ENCODE measurements around the gene HOXB2.

Gene HOXB2

DNA sequence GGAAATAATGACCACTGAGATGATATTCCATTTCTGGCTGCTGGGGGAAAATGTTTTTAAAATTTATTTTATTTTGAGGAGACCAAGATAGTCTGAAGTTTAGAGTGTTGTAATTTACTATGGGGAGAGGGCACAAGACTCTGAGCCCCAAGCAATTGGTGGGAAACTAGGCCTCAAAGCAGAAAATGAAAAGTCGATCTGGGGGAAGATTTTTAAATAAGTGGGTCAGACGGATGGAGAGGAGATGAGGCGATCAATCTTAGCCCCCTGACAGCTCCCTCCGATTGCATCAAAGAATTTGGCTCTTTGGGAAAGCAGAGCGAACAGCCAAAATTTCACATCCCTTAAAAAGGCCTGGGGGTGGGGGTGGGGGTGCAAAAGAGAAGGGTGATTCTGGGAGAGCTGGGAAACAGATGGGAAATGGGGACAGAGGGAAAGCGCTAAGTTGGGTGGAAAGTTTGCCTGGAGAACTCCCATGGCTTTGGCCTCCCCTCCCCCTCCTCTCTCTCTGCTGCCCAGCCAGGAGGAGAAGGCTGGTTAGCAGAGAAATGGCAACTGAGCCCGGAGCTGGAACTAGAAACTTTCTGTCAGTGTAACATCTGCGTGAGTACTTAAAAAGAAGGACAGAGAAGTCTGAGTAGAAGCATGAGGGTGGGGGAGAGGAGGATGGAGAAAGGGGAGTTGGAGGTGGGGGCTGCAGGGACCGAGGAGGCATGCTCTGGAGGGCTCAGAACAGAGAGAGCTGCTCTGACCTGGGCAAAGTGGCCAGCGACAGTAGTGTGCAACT is 1.4 kb upstream of the HOXB2 start:
- Mint-ChIP-seq H3K27me3 (ENCODE audit: low read depth, poor library complexity) (peaks cover 6% of the 10 kb centered on the region), H3K4me1 (peaks cover 70% of the 10 kb centered on the region), H3K4me3 (peak overlapping the region; percentile 99), H3K27ac (peak overlapping the region; percentile 100), H3K9me3 (no peaks in the 10 kb centered on the region), H3K36me3 (ENCODE audit: low read depth) (peaks cover 40% of the 10 kb centered on the region)
- DNase-seq, result peak; percentile 65
- TF ChIP-seq, protein P1, sequence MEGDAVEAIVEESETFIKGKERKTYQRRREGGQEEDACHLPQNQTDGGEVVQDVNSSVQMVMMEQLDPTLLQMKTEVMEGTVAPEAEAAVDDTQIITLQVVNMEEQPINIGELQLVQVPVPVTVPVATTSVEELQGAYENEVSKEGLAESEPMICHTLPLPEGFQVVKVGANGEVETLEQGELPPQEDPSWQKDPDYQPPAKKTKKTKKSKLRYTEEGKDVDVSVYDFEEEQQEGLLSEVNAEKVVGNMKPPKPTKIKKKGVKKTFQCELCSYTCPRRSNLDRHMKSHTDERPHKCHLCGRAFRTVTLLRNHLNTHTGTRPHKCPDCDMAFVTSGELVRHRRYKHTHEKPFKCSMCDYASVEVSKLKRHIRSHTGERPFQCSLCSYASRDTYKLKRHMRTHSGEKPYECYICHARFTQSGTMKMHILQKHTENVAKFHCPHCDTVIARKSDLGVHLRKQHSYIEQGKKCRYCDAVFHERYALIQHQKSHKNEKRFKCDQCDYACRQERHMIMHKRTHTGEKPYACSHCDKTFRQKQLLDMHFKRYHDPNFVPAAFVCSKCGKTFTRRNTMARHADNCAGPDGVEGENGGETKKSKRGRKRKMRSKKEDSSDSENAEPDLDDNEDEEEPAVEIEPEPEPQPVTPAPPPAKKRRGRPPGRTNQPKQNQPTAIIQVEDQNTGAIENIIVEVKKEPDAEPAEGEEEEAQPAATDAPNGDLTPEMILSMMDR (IDR thresholded peaks at IDR 0.05), result no peak

GRCh38 chr17:48545539-48545938 is 630 bp upstream of the HOXB2 start:
- TF ChIP-seq, protein P1 (IDR thresholded peaks at IDR 0.05), result no peak
- H3K36me3 Mint-ChIP-seq (ENCODE audit: low read depth), result peaks cover 45% of the 10 kb centered on the region
- peak overlapping the region; percentile 99 for H3K4me3 Mint-ChIP-seq
- no peak for DNase-seq
- peaks cover 6% of the 10 kb centered on the region for H3K27me3 Mint-ChIP-seq (ENCODE audit: low read depth, poor library complexity)
- H3K9me3 Mint-ChIP-seq, result no peaks in the 10 kb centered on the region
- peak overlapping the region; percentile 100 for H3K27ac Mint-ChIP-seq
- peaks cover 70% of the 10 kb centered on the region for H3K4me1 Mint-ChIP-seq

DNA sequence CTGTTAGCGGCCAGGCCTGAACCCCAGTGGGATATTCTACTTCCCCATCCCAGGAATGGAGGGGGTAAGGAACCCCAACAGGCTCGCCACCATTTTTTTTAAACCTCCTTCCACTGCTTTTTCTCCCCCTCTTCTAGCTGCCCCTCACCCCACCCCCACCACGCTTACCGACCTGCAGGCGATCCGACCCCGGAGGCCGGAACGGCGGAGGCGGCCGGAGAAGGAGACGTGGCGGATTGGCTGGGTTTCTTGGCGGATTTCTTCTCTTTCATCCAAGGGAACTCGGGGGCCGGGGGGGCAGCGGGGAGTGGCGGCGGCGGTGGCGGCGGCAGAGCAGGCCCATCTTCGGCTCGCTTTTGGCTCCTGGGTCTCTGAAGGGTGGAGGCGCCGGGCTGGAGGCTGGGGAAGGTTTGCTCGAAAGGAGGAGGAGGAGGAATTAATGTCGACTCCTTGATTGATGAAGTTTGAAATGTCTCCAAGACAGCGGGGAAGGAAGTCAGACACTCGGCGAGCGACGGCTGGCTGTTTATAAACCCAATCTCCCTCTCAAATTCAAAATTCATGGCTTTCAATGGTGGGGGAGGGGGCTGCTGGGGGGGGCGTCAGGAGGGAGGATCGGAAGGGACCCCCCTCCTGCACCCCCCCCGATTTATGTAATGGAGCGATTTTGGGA is 424 bp downstream of the HOXB2 start:
- peak; percentile 80 for DNase-seq
- TF ChIP-seq, protein P1 (IDR thresholded peaks at IDR 0.05), result no peak
- H3K4me3 Mint-ChIP-seq, result peak overlapping the region; percentile 99
- peak overlapping the region; percentile 100 for H3K27ac Mint-ChIP-seq
- no peaks in the 10 kb centered on the region for H3K9me3 Mint-ChIP-seq
- peaks cover 37% of the 10 kb centered on the region for H3K36me3 Mint-ChIP-seq (ENCODE audit: low read depth)
- H3K4me1 Mint-ChIP-seq, result peaks cover 70% of the 10 kb centered on the region
- H3K27me3 Mint-ChIP-seq (ENCODE audit: low read depth, poor library complexity), result peaks cover 6% of the 10 kb centered on the region

DNA sequence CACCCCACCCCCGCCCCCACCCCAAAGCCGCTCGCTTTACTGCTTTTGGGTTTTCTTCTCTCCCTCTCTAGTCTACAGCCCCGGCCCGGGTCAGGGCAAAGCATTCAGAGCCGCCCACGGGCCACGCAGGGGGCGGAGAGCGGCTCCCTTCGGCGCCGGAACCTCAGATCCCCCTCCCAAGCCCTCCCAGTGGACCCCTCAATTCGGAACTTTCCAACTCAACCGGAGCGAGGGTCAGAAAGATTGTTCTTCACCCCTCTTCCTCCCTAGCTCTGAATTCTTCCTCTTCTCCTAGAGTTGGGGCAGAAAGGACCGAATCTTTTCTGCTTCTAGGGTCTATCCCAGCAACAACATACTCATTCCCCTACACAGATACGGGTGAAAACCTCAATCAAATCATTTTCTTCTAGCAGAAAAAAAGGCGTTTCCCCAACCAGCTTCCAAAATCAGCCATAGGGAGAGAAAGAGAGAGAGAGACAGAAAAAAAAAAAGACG is 1.0 kb downstream of the HOXB2 start:
- no peaks in the 10 kb centered on the region for H3K9me3 Mint-ChIP-seq
- no peak for DNase-seq
- H3K4me3 Mint-ChIP-seq, result peak overlapping the region; percentile 99
- peaks cover 32% of the 10 kb centered on the region for H3K36me3 Mint-ChIP-seq (ENCODE audit: low read depth)
- H3K4me1 Mint-ChIP-seq, result peaks cover 70% of the 10 kb centered on the region
- H3K27ac Mint-ChIP-seq, result peak overlapping the region; percentile 100
- peaks cover 6% of the 10 kb centered on the region for H3K27me3 Mint-ChIP-seq (ENCODE audit: low read depth, poor library complexity)
- TF ChIP-seq, protein P1 (IDR thresholded peaks at IDR 0.05), result no peak

DNA sequence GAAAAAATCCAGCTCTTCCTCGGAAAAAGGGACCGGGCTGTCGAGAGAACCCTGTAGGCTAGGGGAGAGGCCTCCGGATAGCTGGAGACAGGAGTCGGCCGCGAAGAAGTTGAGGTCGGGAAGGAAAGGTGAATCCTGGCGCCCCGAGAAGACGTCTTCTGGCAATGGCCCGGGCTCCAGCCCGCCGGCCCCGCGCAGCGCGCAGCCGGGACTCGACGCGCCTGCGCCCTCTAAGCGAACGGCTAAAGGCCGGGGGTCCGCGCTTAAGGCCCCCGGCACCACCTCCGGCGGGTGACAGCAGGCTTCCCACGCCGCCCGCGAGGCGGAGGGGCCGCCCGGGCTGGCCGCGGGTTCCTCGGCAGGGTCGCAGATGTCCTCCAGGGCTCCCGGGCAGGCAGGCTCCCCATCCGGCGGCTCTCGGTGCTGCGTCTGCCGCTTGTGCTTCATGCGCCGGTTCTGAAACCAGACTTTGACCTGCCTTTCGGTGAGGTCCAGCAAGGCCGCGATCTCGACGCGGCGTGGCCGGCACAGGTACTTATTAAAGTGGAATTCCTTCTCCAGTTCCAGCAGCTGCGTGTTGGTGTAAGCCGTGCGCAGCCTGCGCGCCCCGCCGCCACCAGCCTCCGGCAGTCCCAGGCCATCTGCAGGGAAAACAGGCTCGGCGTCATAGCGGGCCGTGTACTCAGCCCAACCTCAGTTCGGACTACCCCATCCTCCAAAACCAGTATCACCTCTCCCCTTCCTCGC is 1.6 kb downstream of the HOXB2 start:
- H3K4me1 Mint-ChIP-seq, result peaks cover 67% of the 10 kb centered on the region
- peak overlapping the region; percentile 100 for H3K4me3 Mint-ChIP-seq
- no peaks in the 10 kb centered on the region for H3K9me3 Mint-ChIP-seq
- peaks cover 6% of the 10 kb centered on the region for H3K27me3 Mint-ChIP-seq (ENCODE audit: low read depth, poor library complexity)
- TF ChIP-seq, protein P1 (IDR thresholded peaks at IDR 0.05), result no peak
- DNase-seq, result no peak
- peak overlapping the region; percentile 100 for H3K27ac Mint-ChIP-seq
- peaks cover 32% of the 10 kb centered on the region for H3K36me3 Mint-ChIP-seq (ENCODE audit: low read depth)
